DND-41 (cell line): ENCODE measurements around the gene NPFF.

Source experiments
- ATAC-seq: fragments of 200-7000 bp; cut with Tn5 transposase; 3 replicates; pipeline ENCODE4 v1.9.1; 2021; ENCODE audit warnings: low read depth; ENCODE audit not compliant: insufficient read depth
- DNase-seq: peaks from one replicate; pipeline ENCODE4 v3.0.0-alpha.2; 2020
- H2AFZ ChIP-seq: 2 replicates; pipeline ENCODE4 v1.6.0; 2012; ENCODE audit warnings: low read depth, low read length
- H3K27ac ChIP-seq: 2 replicates; pipeline ENCODE4 v1.5.1; 2012; ENCODE audit warnings: low read length, inconsistent platforms
- H3K27me3 ChIP-seq: fragments of 200-600 bp; sonication (generic); 2 replicates; pipeline ENCODE4 v1.6.0; 2012; ENCODE audit warnings: low read length, mild to moderate bottlenecking, inconsistent platforms; ENCODE audit not compliant: insufficient read depth, poor library complexity
- H3K36me3 ChIP-seq: 2 replicates; pipeline ENCODE4 v1.5.1; 2012; ENCODE audit warnings: low read length, inconsistent platforms; ENCODE audit not compliant: insufficient read depth
- H3K4me1 ChIP-seq: 2 replicates; pipeline ENCODE4 v1.5.1; 2012; ENCODE audit warnings: mild to moderate bottlenecking, low read length; ENCODE audit not compliant: insufficient read depth
- H3K4me2 ChIP-seq: 2 replicates; pipeline ENCODE4 v1.6.0; 2012; ENCODE audit warnings: mild to moderate bottlenecking, moderate library complexity, low read length, inconsistent platforms; ENCODE audit not compliant: insufficient read depth
- H3K4me3 ChIP-seq, 2 experiments: fragments of 200-600 bp in 1 of 2; shearing (Covaris generic) in 1 of 2; 2 replicates each; pipeline ENCODE4 v1.5.1; 2012 to 2016; ENCODE audit warnings: inconsistent platforms in 2 of 2, low read length in 2 of 2, mild to moderate bottlenecking in 2 of 2, low read depth in 1 of 2, moderate library complexity in 1 of 2
- H3K79me2 ChIP-seq: 2 replicates; pipeline ENCODE4 v1.6.0; 2012; ENCODE audit warnings: low read length, inconsistent platforms; ENCODE audit not compliant: insufficient read depth
- H3K9ac ChIP-seq: 2 replicates; pipeline ENCODE4 v1.6.0; 2012; ENCODE audit warnings: low read depth, mild to moderate bottlenecking, inconsistent platforms, low read length, moderate library complexity
- H3K9me3 ChIP-seq: 2 replicates; pipeline ENCODE4 v1.5.1; 2012; ENCODE audit warnings: low read length, moderate library complexity, mild to moderate bottlenecking, inconsistent platforms; ENCODE audit not compliant: insufficient read depth, severe bottlenecking
- H4K20me1 ChIP-seq: 2 replicates; pipeline ENCODE4 v1.6.0; 2012; ENCODE audit warnings: low read length; ENCODE audit not compliant: insufficient read depth
- EZH2 ChIP-seq: IDR thresholded peaks from 3 replicates; pipeline ENCODE4 v1.6.1; 2012; ENCODE audit warnings: borderline replicate concordance, low read depth, mild to moderate bottlenecking, moderate library complexity, low read length, inconsistent platforms; ENCODE audit not compliant: severe bottlenecking
- TF ChIP-seq, protein P1 (sequence below): IDR thresholded peaks from 2 replicates; pipeline ENCODE4 v1.5.1; 2012; ENCODE audit warnings: borderline replicate concordance, low read length, moderate library complexity, mild to moderate bottlenecking; ENCODE audit not compliant: poor library complexity, severe bottlenecking; ENCODE audit errors: extremely low read depth

Gene NPFF, protein sequence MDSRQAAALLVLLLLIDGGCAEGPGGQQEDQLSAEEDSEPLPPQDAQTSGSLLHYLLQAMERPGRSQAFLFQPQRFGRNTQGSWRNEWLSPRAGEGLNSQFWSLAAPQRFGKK

DNA sequence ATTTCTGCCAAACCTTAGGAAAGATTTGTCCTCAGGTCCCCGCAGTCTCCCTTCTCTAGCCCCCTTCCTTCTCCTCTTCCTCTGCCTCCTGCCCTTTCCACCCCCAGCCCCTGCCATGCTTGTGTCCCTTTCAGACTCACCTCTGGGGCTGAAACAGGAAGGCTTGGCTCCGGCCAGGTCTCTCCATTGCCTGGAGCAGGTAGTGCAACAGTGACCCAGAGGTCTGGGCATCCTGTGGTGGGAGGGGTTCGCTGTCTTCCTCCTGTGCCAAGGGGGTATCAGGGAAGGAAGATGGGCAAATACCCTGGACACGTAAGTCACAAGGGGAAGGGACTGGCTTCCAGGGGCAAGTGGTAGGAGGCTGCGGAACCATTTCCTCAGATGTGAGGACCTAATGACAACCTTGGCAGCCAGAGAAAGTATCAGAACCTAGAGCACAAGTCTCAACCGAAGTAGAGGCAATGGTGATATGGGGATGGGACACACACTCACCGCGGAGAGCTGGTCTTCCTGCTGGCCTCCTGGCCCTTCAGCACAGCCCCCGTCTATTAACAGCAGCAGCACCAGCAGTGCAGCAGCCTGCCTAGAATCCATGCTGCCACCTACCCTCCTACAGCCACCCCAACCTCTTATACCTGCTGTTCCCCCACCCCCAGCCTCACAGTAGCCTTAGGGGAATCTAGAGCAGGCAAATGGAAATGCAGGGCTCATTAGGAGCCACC lies at the start of gene NPFF:
TSS of gene NPFF (minus strand) at position 604 of the 722 bp plus-strand sequence. CDS start at position 594, 10 bp downstream.
- Histone ChIP-seq H3K27ac (no peak within 1 kb of the TSS), H3K27me3 (no peaks in the 10 kb centered on the region), H3K4me2 (no peak within 1 kb of the TSS), H3K9ac (no peak within 1 kb of the TSS), H3K36me3 (peaks cover 50% of the 10 kb centered on the region), H3K4me1 (peaks cover 24% of the 10 kb centered on the region), H2AFZ (no peak within 1 kb of the TSS), H3K79me2 (peaks cover 16% of the 10 kb centered on the region), H3K9me3 (no peaks in the 10 kb centered on the region), H3K4me3 (no peak within 1 kb of the TSS), H4K20me1 (no peaks in the 10 kb centered on the region)
- TF ChIP-seq EZH2: no peak
- TF ChIP-seq, protein P1, sequence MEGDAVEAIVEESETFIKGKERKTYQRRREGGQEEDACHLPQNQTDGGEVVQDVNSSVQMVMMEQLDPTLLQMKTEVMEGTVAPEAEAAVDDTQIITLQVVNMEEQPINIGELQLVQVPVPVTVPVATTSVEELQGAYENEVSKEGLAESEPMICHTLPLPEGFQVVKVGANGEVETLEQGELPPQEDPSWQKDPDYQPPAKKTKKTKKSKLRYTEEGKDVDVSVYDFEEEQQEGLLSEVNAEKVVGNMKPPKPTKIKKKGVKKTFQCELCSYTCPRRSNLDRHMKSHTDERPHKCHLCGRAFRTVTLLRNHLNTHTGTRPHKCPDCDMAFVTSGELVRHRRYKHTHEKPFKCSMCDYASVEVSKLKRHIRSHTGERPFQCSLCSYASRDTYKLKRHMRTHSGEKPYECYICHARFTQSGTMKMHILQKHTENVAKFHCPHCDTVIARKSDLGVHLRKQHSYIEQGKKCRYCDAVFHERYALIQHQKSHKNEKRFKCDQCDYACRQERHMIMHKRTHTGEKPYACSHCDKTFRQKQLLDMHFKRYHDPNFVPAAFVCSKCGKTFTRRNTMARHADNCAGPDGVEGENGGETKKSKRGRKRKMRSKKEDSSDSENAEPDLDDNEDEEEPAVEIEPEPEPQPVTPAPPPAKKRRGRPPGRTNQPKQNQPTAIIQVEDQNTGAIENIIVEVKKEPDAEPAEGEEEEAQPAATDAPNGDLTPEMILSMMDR: no peak
- no peak for ATAC-seq
- no peak for DNase-seq

DNA sequence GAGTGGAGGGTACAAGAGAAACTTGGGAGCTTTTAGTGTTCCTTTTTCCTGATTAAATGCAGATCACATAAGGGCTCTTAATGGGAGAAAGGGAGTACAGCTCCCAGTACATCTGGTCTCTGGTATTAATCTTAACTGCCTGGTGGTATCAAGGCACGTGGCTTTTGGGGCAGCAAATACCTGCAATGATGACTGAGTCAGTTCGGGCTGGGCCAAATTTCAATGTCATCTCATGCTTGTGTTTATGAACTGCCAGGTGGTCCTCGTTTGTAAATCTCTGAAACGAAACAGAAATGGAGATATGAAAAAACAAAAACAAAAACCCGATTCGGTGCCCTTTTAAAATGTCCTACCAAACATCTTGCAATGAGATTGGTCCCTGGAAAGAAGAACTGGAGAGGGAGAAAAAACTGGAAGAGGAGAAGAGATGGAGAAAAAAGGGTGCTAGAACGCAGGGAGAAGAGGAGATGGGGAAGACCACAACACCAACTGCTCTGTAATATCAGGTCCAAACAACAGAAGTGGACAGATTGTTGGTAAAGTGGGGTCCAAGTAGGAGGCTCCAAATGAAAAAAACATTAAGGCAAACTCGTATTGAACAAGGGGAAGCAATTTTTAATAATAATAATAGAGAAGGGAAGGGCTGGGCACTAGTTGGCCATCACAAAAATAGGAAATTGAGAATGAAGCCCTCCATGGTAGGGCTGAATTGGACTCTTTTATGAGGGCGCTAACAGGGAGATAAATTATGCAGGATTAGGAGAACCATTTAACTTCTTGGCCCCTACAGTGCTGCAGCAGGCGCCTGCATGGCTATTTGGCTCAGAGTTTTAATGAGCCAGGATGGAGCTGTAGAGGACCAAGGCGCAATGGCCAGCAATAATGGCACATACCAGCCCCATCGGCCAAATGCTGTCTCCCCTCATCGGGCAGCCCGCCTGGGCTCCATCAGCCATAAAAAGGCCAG lies 45.4 kb upstream of the NPFF start:
- no peak for ATAC-seq
- DNase-seq: no peak
- Histone ChIP-seq H3K36me3 (peaks cover 30% of the 10 kb centered on the region), H4K20me1 (no peaks in the 10 kb centered on the region), H3K9me3 (no peaks in the 10 kb centered on the region), H3K79me2 (no peaks in the 10 kb centered on the region), H3K9ac (no peak overlapping the region), H3K4me3 (no peak overlapping the region), H3K4me1 (no peaks in the 10 kb centered on the region), H3K27me3 (no peaks in the 10 kb centered on the region), H3K4me2 (no peak overlapping the region), H2AFZ (no peak overlapping the region), H3K27ac (no peak overlapping the region)
- no peak for TF ChIP-seq EZH2
- TF ChIP-seq, protein P1: no peak

DNA sequence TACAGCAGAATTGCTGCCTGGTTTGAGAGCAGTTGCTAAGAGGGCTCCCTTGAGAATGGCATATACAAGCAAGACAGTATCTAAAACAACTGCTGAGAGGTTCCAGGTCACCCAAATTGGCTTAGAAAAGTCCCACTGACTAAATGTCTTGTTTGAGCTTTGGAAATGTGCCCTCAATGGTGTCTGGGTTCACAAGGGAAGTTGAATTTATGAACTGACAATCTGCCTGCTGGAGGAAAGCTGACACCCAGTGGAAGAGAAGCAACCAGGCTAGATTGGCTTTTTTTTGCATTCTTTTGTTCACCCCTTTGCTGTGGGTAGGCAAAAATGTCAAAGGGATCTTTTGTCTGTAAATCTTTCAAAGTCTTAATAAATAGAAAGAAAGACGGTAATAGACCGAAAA lies 44.6 kb upstream of the NPFF start:
- no peak for DNase-seq
- Histone ChIP-seq H3K27ac (no peak overlapping the region), H3K4me2 (no peak overlapping the region), H3K9ac (no peak overlapping the region), H3K4me1 (no peaks in the 10 kb centered on the region), H3K27me3 (no peaks in the 10 kb centered on the region), H3K79me2 (no peaks in the 10 kb centered on the region), H3K9me3 (no peaks in the 10 kb centered on the region), H3K4me3 (no peak overlapping the region), H3K36me3 (peaks cover 31% of the 10 kb centered on the region), H2AFZ (no peak overlapping the region), H4K20me1 (no peaks in the 10 kb centered on the region)
- TF ChIP-seq EZH2: no peak
- no peak for ATAC-seq
